Upper lobe of right lung (tissue), 1 donor: ENCODE measurements around the gene BGLAP. TPM values are rescaled to one million over a fixed set of nuclear protein-coding genes. Genes with fewer than 3 reads are reported as not detected.
A peak's percentile ranks its signal among the peaks of the same experiment; 100 is the strongest.
"Not testable (repeated sequence)": the region's sequence is repeated elsewhere in the genome, so short reads cannot be mapped to it uniquely, and the experiment has no call there.

Experiments
- ATAC-seq: fragments of 200-7000 bp; cut with Tn5 transposase; one replicate; pipeline ENCODE4 v1.9.1; 2020; ENCODE audit warnings: mild to moderate bottlenecking, moderate library complexity
- DNase-seq: peaks from one replicate; pipeline ENCODE4 v3.0.0-alpha.2; 2020
- H3K27ac ChIP-seq: fragments of 200-600 bp; one replicate; pipeline ENCODE4 v1.8.0; 2022
- H3K27me3 ChIP-seq: fragments of 200-600 bp; one replicate; pipeline ENCODE4 v1.8.0; 2022; ENCODE audit warnings: mild to moderate bottlenecking
- H3K36me3 ChIP-seq: fragments of 200-600 bp; one replicate; pipeline ENCODE4 v1.8.0; 2022
- H3K4me1 ChIP-seq: fragments of 200-600 bp; one replicate; pipeline ENCODE4 v1.8.0; 2022
- H3K4me3 ChIP-seq: fragments of 200-600 bp; one replicate; pipeline ENCODE4 v1.8.0; 2022; ENCODE audit warnings: mild to moderate bottlenecking
- H3K9me3 ChIP-seq: fragments of 200-600 bp; one replicate; pipeline ENCODE4 v1.8.0; 2022
- intact Hi-C: fragments of 100-400 bp; cut with DNase I; formaldehyde crosslinking; loops from one replicate; pipeline ENCODE4 v1.11.0; 2022
- total RNA-seq: library from RNA; stranded (reverse); fragmentation: NEBNext Ultra II Directional; extraction: Animal tissue kit (Norgen Biotek cat#: 25700); gene quantifications from one replicate; pipeline ENCODE4 v1.2.1, GENCODE V29; 2021
- TF ChIP-seq, protein P1 (sequence below): fragments of 200-600 bp; IDR thresholded peaks from one replicate; pipeline ENCODE4 v1.8.0; 2022; ENCODE audit warnings: antibody characterized with exemption
- donor health status: DM: no; HTN: yes; CAD: no; lungs with severe emphysema.

BGLAP gene
- total RNA-seq, 1 donor from 2014 or later = 2.4 TPM

DNA sequence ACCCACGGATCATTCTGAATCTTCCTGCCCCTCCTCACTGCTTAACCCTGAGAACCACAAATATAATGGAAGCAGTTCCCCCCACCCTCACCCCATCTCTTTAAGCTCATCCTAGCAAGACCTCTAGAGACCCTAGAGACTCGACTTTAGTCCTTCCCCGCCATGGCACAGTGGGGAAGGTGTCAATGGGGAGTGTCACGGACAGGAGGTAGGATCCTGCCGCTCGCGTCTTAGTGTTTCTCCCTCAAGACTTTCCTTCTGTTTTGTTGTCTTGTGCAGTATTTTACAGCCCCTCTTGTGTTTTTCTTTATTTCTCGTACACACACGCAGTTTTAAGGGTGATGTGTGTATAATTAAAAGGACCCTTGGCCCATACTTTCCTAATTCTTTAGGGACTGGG is 29.9 kb upstream of the BGLAP start:
- intact Hi-C loops = no loop called here
- Histone ChIP-seq H3K9me3 (no peaks in the 10 kb centered on the region), H3K36me3 (peaks cover 40% of the 10 kb centered on the region), H3K4me3 (peak overlapping the region; percentile 74), H3K27me3 (no peaks in the 10 kb centered on the region), H3K27ac (peak overlapping the region; percentile 97), H3K4me1 (peaks cover 19% of the 10 kb centered on the region)
- ATAC-seq (no peak), DNase-seq (no peak)
- TF ChIP-seq, protein P1, sequence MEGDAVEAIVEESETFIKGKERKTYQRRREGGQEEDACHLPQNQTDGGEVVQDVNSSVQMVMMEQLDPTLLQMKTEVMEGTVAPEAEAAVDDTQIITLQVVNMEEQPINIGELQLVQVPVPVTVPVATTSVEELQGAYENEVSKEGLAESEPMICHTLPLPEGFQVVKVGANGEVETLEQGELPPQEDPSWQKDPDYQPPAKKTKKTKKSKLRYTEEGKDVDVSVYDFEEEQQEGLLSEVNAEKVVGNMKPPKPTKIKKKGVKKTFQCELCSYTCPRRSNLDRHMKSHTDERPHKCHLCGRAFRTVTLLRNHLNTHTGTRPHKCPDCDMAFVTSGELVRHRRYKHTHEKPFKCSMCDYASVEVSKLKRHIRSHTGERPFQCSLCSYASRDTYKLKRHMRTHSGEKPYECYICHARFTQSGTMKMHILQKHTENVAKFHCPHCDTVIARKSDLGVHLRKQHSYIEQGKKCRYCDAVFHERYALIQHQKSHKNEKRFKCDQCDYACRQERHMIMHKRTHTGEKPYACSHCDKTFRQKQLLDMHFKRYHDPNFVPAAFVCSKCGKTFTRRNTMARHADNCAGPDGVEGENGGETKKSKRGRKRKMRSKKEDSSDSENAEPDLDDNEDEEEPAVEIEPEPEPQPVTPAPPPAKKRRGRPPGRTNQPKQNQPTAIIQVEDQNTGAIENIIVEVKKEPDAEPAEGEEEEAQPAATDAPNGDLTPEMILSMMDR = no peak

DNA sequence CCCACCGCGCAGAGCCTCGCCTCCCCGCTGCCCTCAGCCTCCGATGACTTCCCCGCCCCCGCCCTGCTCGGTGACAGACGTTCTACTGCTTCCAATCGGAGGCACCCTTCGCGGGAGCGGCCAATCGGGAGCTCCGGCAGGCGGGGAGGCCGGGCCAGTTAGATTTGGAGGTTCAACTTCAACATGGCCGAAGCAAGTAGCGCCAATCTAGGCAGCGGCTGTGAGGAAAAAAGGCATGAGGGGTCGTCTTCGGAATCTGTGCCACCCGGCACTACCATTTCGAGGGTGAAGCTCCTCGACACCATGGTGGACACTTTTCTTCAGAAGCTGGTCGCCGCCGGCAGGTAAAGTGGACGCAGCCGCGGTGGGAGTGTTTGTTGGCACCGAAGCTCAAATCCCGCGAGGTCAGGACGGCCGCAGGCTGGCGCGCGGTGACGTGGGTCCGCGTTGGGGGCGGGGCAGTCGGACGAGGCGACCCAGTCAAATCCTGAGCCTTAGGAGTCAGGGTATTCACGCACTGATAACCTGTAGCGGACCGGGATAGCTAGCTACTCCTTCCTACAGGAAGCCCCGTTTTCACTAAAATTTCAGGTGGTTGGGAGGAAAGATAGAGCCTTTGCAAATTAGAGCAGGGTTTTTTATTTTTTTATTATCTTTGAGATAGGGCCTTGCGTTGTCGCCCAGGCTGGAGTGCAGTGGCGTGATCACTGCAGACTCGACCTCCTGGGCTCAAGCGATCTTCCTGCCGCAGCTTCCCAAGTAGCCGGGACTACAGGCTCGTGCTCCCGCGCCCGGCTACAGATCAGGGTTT is 28.9 kb upstream of the BGLAP start, which contains the start of gene PMF1:
TSS of gene PMF1 (plus strand) at position 175 of the 811 bp plus-strand sequence. CDS start at position 184, 9 bp downstream.
- TF ChIP-seq, protein P1 = no peak
- DNase-seq (peak; percentile 99), ATAC-seq (peak; percentile 98)
- H3K9me3 ChIP-seq = no peaks in the 10 kb centered on the region
- H3K4me1 ChIP-seq = peaks cover 28% of the 10 kb centered on the region
- intact Hi-C loops = no loop called here
- H3K4me3 ChIP-seq = peak within 1 kb of the TSS; percentile 74
- peaks cover 31% of the 10 kb centered on the region for H3K36me3 ChIP-seq
- peak within 1 kb of the TSS; percentile 97 for H3K27ac ChIP-seq
- no peaks in the 10 kb centered on the region for H3K27me3 ChIP-seq

DNA sequence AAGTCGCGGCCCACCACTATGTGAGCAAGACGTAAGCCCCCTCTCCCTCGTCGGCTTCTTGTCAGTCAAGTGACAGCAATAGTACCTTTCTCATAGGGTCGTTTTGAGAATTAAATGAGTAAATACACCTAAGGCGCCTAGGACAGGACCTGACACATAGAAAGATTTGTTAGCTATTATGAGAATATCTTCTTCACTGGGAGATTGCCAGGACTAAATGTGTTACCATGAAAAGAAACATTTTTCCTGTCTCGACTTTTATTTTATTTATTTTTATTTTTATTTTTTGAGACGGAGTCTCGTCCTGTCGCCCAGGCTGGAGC is 28.4 kb upstream of the BGLAP start:
- DNase-seq (no peak), ATAC-seq (no peak)
- H3K27me3 ChIP-seq = no peaks in the 10 kb centered on the region
- TF ChIP-seq, protein P1 = no peak
- H3K4me1 ChIP-seq = peaks cover 33% of the 10 kb centered on the region
- intact Hi-C loops = no loop called here
- no peaks in the 10 kb centered on the region for H3K9me3 ChIP-seq
- H3K27ac ChIP-seq = peak overlapping the region; percentile 97
- peaks cover 25% of the 10 kb centered on the region for H3K36me3 ChIP-seq
- peak overlapping the region; percentile 74 for H3K4me3 ChIP-seq

DNA sequence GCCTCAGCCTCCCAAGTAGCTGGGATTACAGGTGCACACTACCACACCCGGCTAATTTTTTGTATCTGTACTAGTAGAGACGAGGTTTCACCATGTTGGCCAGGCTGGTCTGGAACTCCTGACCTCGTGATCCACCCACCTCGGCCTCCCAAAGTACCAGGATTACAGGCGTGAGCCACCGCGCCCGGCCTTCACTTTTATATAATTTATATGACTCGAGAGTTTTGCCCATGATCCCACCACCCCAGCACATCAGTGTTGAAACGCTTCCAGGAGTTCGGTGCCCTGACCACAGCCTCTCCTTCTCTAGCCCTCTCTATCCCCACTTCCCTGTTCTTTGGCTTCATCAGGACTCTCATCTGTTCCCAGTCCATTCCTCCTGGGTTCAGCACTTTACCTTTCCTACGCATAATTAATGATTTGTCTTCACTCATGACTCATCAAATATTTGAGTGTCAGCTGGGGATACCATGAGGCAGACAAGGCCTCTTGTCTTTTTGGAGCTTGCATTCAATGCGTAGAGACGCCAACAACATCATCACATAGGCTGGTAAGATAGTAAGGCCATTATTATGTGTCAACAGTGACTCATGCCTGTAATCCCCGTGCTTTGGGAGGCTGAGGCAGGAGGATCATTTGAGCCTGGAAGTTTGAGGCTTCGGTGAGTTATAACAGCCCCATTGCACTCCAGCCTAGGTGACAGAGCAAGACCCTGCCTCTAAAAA is 27.8 kb upstream of the BGLAP start:
- ATAC-seq (no peak), DNase-seq (no peak)
- Histone ChIP-seq H3K27ac (peak overlapping the region; percentile 97), H3K9me3 (no peaks in the 10 kb centered on the region), H3K4me3 (peak overlapping the region; percentile 74), H3K36me3 (peaks cover 20% of the 10 kb centered on the region), H3K27me3 (no peaks in the 10 kb centered on the region), H3K4me1 (peaks cover 33% of the 10 kb centered on the region)
- TF ChIP-seq, protein P1 = no peak
- intact Hi-C loops = no loop called here

DNA sequence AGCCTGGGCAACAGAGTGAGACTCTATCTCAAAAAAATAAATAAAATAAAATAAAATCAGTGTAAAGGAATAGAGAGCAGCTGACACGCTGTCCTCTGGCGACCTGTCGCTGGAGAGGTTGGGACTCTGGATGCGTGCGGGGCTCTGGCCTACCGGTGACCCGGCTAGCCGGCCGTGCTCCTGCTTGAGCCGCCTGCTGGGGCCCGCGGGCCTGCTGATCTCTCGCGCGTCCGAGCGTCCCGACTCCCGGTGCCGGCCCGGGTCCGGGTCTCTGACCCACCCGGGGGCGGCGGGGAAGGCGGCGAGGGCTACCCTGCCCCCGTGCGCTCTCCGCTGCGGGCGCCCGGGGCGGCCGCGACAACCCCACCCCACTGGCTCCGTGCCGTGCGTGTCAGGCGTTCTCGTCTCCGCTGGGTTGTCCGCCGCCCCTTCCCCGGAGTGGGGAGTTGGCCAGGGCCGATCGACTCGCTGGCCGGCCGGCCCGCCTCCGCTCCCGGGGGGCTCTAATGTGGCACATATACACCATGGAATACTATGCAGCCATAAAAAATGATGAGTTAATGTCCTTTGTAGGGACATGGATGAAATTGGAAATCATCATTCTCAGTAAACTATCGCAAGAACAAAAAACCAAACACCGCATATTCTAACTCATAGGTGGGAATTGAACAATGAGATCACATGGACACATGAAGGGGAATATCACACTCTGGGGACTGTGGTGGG is 25.5 kb upstream of the BGLAP start:
- H3K9me3 ChIP-seq, intact Hi-C loops, ATAC-seq, DNase-seq, H3K27me3 ChIP-seq, H3K27ac ChIP-seq, H3K4me3 ChIP-seq: not testable (repeated sequence)
- Histone ChIP-seq H3K36me3 (peaks cover 13% of the 10 kb centered on the region), H3K4me1 (peaks cover 33% of the 10 kb centered on the region)

DNA sequence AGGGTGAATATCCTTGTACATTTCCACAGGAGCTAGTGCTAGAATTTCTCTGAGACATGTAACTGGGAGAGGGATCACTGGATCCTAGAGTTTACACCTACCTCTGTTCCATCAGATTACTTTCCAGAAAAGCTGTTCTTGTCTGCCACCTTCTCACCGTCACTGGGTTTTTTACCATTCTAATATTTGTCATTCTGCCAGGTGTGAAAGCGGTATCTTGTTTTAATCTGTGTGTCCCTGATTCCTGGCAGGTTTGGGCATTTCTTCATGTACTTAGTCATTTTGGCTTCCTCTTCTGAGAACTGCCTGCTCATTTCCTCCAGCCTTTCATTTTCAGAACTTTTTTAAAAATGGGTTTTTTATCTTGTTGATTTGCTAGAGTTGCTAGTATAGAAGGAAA is 24.1 kb upstream of the BGLAP start:
- no peak for ATAC-seq

More for the DNA sequence above, 24.1 kb upstream of the BGLAP start:
- Histone ChIP-seq H3K27me3 (no peaks in the 10 kb centered on the region), H3K27ac (peak overlapping the region; percentile 67), H3K36me3 (peaks cover 22% of the 10 kb centered on the region), H3K9me3 (no peaks in the 10 kb centered on the region), H3K4me1 (peaks cover 29% of the 10 kb centered on the region), H3K4me3 (no peak overlapping the region)
- no peak for DNase-seq
- TF ChIP-seq, protein P1 = no peak
- intact Hi-C loops = no loop called here
